ENCODE measurements around the gene KCNQ2. TPM values are rescaled to one million over a fixed set of nuclear protein-coding genes. Genes with fewer than 3 reads are reported as not detected.

KCNQ2 gene
- total and polyA plus RNA-seq, 7 donors: 0.01 to 2.8 (median 0.15) TPM; not detected in 1

GRCh38 chr20:63359164-63359934 is 113.1 kb downstream of the KCNQ2 start:
- no peak overlapping the region for H3K4me3 ChIP-seq
- 75 to 82% (median 79%) methylated on average over 38 to 42 of the region's 42 CpGs for WGBS, 3 donors
- H3K36me3 ChIP-seq (ENCODE audit: insufficient read depth in 1 of 2, low read depth in 1 of 2): no peaks in the 10 kb centered on the region
- H3K9me3 ChIP-seq: no peaks in the 10 kb centered on the region
- no peaks in the 10 kb centered on the region for H3K4me1 ChIP-seq
- H3K27ac ChIP-seq: no peak overlapping the region
- no peak for TF ChIP-seq CTCF (IDR thresholded peaks at IDR 0.05)
- H3K27me3 ChIP-seq (ENCODE audit: insufficient read depth in 3 of 3, low read length in 2 of 3): peaks cover 0 to 67% (median 31%) of the 10 kb centered on the region in 3 donors
- no peak for ATAC-seq
- no peak for DNase-seq
- intact Hi-C loops (cut with DNase I): no loop called here

- H3K27me3 ChIP-seq (ENCODE audit: insufficient read depth in 3 of 3, low read length in 2 of 3): peaks cover 0 to 64% (median 29%) of the 10 kb centered on the region in 3 donors
These were observed 114.2 kb downstream of the KCNQ2 start for GRCh38 chr20:63357921-63358905.

DNA sequence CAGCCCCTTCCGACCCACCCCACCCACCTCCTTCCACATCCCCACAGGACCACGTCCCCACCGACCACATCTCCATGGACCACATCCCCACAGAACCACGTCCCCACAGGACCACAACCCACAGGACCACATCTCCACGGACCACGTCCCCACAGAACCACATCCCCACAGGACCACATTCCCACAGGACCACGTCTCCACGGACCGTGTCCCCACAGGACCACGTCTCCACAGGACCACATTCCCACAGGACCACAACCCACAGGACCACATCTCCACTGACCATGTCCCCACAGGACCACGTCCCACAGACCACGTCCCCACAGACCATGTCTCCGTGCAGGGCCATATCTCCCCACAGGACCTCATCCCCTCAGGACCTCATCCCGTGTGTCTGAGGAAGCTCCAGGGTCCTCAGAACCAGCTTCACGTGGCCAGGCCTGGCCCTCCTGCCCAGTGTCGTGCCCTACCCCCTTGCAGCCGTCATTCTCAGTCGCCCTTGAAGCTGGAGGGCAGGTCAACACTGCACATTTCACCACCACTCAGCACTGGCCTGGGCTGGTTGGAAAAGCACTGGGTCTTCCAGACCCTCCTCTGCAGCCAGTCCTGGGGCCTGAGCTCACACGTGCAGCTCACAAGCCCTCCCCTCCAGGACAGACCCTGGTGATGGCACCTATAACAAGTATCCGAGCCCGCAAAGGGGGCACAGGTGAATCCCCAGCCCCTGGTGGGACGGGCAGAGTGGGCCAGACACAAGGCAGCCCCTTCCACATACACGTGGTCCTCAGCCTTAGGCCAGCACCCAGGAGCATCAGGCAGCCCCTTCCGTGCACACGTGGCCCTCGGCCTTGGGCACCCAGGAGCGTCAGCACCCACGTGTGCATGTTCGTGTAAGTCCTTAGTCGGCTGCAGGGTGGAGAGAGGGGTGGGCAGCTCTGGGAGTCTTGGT is 115.2 kb downstream of the KCNQ2 start:
- WGBS, 3 donors: 81 to 89% (median 82%) methylated on average over 27 to 30 of the region's 30 CpGs
- ATAC-seq: no peak

More at GRCh38 chr20:63357921-63358905, 114.2 kb downstream of the KCNQ2 start:
- no peak for ATAC-seq
- no peaks in the 10 kb centered on the region for H3K9me3 ChIP-seq
- intact Hi-C loops (cut with DNase I): no loop called here
- no peak overlapping the region for H3K27ac ChIP-seq
- no peak for DNase-seq
- H3K4me1 ChIP-seq: no peaks in the 10 kb centered on the region
- no peak overlapping the region for H3K4me3 ChIP-seq
- no peak for TF ChIP-seq CTCF (IDR thresholded peaks at IDR 0.05)
- WGBS, 3 donors: 62 to 65% (median 65%) methylated on average over 26 of the region's 26 CpGs
- no peaks in the 10 kb centered on the region for H3K36me3 ChIP-seq (ENCODE audit: insufficient read depth in 1 of 2, low read depth in 1 of 2)

More for the DNA sequence above, 115.2 kb downstream of the KCNQ2 start:
- TF ChIP-seq CTCF (IDR thresholded peaks at IDR 0.05): no peak
- peaks cover 0 to 63% (median 28%) of the 10 kb centered on the region in 3 donors for H3K27me3 ChIP-seq (ENCODE audit: insufficient read depth in 3 of 3, low read length in 2 of 3)
- intact Hi-C loops (cut with DNase I): no loop called here
- no peak overlapping the region for H3K27ac ChIP-seq
- no peaks in the 10 kb centered on the region for H3K4me1 ChIP-seq
- H3K36me3 ChIP-seq (ENCODE audit: insufficient read depth in 1 of 2, low read depth in 1 of 2): no peaks in the 10 kb centered on the region
- DNase-seq: no peak
- no peak overlapping the region for H3K4me3 ChIP-seq
- H3K9me3 ChIP-seq: no peaks in the 10 kb centered on the region
